PC-3 (cell line): ENCODE measurements around the gene FOXP1.

Source experiments
- EZH2phosphoT487 ChIP-seq: fragments of 300-600 bp; sonication (generic); IDR thresholded peaks from 2 replicates; pipeline ENCODE4 v1.6.1; 2018; ENCODE audit warnings: mild to moderate bottlenecking, antibody characterized with exemption, low read length, borderline replicate concordance
- TF ChIP-seq, protein P1 (sequence below): fragments of 300-600 bp; sonication (generic); conservative IDR thresholded peaks from 2 replicates; pipeline ENCODE4 v1.5.1; 2017; ENCODE audit warnings: antibody characterized with exemption, low read depth, mild to moderate bottlenecking, low read length

DNA sequence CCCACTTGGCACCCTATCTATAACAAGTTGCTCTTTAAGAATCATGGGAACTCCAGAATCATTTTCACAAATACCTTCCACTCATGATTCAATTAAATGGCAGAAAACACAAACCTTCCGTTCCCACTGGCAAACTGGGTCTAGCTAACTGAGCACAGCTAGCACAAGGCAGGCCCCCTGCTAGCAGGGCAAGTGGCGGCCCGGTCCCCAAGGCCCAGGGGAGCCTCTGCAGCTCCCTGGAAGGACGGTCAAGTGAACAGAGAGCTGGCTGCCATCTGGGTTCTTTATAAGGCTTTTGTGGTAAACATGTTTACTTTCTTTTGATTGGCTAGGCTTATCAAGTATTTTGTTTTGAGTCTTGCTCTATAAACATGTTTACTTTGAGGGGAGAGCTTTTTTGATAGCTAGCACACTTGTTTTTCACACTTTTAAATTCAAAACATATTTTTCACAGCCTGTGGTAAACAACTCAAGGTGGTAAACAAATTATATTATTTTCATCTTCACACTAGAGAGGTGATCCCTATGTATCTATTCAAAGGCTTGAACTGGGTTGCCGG lies 81.4 kb downstream of the FOXP1 start:
- TF ChIP-seq, protein P1, sequence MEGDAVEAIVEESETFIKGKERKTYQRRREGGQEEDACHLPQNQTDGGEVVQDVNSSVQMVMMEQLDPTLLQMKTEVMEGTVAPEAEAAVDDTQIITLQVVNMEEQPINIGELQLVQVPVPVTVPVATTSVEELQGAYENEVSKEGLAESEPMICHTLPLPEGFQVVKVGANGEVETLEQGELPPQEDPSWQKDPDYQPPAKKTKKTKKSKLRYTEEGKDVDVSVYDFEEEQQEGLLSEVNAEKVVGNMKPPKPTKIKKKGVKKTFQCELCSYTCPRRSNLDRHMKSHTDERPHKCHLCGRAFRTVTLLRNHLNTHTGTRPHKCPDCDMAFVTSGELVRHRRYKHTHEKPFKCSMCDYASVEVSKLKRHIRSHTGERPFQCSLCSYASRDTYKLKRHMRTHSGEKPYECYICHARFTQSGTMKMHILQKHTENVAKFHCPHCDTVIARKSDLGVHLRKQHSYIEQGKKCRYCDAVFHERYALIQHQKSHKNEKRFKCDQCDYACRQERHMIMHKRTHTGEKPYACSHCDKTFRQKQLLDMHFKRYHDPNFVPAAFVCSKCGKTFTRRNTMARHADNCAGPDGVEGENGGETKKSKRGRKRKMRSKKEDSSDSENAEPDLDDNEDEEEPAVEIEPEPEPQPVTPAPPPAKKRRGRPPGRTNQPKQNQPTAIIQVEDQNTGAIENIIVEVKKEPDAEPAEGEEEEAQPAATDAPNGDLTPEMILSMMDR: no peak
- no peak for TF ChIP-seq EZH2phosphoT487
